NCI-H1105 treated with DMSO at 0.1 percent for 48 hours (cell line): Measurements from ENCODE around the gene CHRM1.
"Not testable (repeated sequence)": the region's sequence is repeated elsewhere in the genome, so short reads cannot be mapped to it uniquely, and the experiment has no call there.

Experiments
- DNase-seq: peaks from one replicate; lab custom pipeline; 2025; lab: John Stamatoyannopoulos, UW

Gene CHRM1

DNA sequence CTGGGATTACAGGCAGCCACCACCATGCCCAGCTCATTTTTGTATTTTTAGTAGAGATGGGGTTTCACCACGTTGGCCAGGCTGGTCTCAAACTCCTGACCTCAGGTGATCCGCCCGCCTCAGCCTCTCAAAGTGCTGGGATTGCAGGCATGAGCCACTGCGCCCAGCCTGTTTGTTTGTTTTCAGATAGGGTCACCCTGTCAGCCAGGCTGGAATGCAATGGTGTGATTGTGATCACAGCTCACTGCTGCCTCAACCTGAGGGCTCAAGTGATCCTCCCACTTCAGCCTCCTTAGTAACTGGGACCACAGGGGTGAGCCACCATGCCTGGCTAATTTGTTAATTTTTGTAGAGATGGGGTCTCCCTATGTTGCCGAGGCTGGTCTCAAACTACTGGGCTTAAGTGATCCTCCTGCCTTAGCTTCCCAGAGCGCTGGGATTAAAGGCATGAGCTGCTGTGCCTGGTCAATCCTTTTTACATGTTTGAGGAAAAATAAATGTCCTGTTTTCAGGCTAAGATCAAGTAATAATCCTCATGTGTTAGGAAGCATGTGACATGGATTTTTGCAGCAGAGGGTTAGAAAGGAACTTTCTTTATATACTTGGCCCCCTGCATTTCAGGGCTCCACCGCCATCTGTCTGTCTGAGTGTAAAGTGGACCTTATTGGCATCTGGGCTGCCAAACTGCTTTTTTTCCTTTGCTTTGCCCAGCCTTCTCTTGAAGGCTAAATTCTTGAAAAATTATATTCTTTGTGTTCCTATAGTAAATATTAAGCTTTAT lies 45.3 kb downstream of the CHRM1 start:
- no peak for DNase-seq

DNA sequence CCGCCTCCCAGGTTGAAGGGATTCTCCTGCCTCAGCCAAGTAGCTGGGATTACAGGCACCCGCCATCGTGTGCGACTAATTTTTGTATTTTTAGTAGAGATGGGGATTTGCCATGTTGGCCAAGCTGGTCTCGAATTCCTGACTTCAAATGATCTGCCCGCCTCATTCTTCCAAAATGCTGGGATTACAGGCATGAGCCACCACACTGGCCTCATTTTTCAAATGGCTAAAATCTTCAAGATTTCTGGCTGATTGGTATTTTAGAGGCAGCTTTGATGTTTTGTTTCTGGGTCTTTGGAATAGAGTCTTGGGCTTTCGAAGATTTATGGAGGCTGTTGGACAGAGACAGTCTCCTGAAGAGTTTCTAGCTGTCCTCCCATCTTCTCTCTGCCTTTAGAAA lies 46.3 kb downstream of the CHRM1 start:
- no peak for DNase-seq

DNA sequence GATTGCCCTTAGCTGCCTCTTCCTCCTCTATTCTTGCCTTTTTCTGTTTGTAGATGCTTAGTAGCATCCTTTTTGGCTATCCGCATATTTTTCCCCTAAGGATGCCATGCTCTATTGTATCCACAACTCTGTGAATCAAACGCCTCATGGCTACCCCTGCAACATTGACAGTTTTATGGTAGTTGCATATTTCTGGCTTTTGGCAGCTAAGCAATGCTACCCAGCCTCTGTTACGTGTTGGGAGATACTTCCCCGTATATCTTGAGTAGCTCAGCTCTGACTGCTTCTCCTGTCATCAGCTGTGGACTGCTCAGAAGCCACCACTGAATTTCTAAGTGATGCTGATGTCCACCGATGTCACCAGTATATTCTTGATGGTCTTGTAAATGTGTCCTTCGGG lies 55.5 kb downstream of the CHRM1 start:
- DNase-seq = no peak

DNA sequence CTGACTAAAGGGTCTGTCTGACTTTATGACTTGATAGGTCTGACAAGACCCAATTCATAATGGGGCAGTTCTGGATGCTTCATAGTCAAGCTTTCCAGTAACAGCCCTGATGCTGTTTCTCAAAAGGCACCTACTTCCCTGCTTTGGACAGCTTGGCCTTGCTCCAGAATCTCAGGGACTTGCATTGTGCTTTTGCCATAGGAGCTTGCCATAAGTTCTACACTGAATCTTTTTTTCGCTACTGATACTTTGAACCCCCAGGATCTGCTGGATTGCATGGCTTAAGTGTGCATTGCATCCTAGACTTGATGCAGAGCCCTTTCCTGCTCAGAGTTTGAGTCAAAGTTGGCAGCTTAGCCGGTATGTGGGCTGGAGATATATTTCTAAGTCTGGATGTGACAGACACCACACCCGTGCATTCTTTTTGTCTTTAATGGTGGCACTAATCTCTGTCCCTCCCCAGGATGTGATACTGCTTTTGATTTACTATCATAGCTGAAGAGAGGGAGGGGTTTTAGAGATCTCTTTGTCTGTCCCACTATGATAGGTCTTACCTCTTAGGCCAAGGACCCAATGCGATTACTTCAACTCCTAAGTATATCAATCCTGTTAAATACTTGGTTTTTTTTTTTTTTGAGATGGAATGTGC lies 57.4 kb downstream of the CHRM1 start:
- no peak for DNase-seq

DNA sequence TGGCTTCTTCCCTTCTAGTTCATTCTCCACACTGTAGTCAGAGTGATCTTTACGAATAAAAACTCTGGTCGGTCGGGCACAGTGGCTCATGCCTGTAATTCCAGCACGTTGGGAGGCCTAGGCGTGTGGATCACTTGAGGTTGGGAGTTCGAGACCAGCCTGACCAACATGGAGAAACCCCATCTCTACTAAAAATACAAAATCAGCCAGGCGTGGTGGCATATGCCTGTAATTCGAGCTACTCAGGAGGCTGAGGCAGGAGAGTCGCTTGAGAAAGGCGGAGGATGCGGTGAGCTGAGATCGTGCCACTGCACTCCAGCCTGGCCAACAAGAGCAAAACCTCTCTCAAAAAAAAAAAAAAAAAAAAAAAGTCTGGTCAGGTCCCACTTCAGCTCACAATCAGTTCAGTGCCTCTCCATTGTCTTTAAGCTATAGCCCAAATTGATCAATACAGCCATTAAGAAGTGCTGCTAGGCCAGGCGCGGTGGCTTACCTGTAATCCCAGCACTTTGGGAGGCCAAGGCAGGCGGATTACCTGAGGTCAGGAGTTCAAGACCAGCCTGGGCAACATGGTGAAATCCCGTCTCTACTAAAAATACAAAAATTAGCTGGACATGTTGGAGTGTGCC lies 59.5 kb downstream of the CHRM1 start:
- DNase-seq = not testable (repeated sequence)

DNA sequence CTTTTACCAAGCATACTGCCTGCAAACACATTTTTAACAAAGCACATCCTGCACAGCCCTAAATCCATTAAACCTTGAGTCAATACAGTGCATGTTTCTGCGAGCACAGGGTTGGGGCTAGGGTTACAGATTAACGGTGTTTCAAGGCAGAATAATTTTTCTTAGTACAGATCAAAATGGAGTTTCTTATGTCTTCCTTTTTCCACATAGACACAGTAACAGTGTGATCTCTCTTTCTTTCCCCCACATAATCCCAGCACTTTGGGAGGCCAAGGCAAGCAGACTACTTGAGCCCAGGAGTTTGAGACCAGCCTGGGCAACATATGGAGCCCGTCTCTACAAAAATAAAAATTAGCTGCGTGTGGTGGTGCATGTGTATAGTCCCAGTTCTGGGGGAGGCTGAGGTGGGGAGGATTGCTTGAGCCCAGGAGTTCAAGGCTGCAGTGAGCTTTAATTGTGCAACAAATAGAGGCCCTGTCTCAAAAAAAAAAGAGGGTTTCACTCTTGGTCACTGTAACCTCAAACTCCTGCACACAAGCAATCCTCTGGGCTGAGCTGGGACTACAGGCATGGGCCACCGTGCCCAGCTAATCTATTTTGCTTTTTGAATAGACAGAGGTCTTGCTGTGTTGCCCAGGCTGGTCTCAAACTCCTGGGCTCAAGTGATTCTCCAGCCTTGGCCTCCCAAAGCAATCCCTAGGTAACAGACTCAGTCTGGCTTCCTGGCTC lies 60.2 kb downstream of the CHRM1 start:
- DNase-seq = no peak

DNA sequence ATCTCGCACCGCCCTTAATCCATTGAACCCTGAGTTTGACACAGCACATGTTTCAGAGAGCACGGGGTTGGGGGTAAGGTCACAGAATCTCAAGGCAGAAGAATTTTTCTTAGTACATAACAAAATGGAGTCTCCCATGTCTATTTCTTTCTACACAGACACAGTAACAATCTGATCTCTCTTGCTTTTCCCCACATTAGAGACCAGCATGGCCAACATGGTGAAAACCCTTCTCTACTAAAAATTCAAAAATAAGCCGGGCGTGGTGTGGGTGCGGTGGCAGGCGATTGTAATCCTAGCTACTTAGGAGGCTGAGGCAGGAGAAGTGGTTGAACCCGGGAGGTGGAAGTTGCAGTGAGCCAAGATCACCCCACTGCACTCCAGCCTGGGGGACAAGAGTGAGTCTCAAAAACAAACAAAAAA lies 61.9 kb downstream of the CHRM1 start:
- DNase-seq = not testable (repeated sequence)
